HepG2 (cell line): ENCODE measurements around the gene CACNA2D1. TPM values are rescaled to one million over a fixed set of nuclear protein-coding genes. Genes with fewer than 3 reads are reported as not detected.

Experiments
- ATAC-seq: fragments of 200-7000 bp; cut with Tn5 transposase; 3 replicates; pipeline ENCODE4 v1.9.1; 2020; ENCODE audit warnings: mild to moderate bottlenecking, moderate library complexity
- BruUV-seq: library from RNA; stranded (reverse); fragments of 400-500 nt; replicated peaks from 2 replicates; lab custom pipeline; 2021; lab: Mats Ljungman, UMichigan
- CTCF ChIA-PET: fragments of 300-600 bp; formaldehyde crosslinking; extraction: SDS; loops from one replicate; lab custom pipeline; 2021; ENCODE audit warnings: low total read pairs, inconsistent platforms, low intra/inter-chr PET ratio; lab: Yijun Ruan, JAX
- POLR2A ChIA-PET: fragments of 350-600 bp; sonication (Branson Sonifier 250); formaldehyde crosslinking; loops from one replicate; lab custom pipeline; 2020; ENCODE audit warnings: antibody characterized with exemption, inconsistent platforms; lab: Yijun Ruan, JAX
- DNase-seq: peaks from one replicate; pipeline ENCODE4 v3.0.0-alpha.2; 2015; ENCODE audit warnings: low spot score
- FAIRE-seq: peaks from 3 replicates; lab custom pipeline; 2011; peaks lifted over from hg19 to GRCh38; lab: Jason Lieb, UNC
- H2AFZ ChIP-seq: one replicate; pipeline ENCODE4 v1.6.1; 2011; ENCODE audit warnings: low read length, inconsistent platforms
- H3K27ac ChIP-seq: fragments of 300-600 bp; 3 replicates; pipeline ENCODE4 v1.8.0; 2011; ENCODE audit warnings: mixed run types, mild to moderate bottlenecking, mixed read lengths, low read length, inconsistent platforms; ENCODE audit not compliant: insufficient read depth; ENCODE audit errors: extremely low read length
- H3K27me3 ChIP-seq, 2 experiments: fragments of 200-600 bp in 1 of 2; 2 replicates in 1 of 2; 3 replicates in 1 of 2; pipeline versions ENCODE4 v1.6.0 to v1.8.0; 2011; ENCODE audit warnings: low read length in 2 of 2, mild to moderate bottlenecking in 2 of 2, moderate library complexity in 2 of 2, inconsistent platforms in 1 of 2; ENCODE audit not compliant: insufficient read depth in 2 of 2, control insufficient read depth in 1 of 2
- H3K36me3 ChIP-seq, 2 experiments: fragments of 200-600 bp in 1 of 2; replicated peaks in 1 of 2; 2 replicates in 1 of 2; 3 replicates in 1 of 2; pipeline versions ENCODE4 v1.5.1 to v1.8.0; 2011; ENCODE audit warnings: low read length in 2 of 2, inconsistent platforms in 1 of 2; ENCODE audit not compliant: insufficient read depth in 2 of 2, control insufficient read depth in 1 of 2
- H3K4me1 ChIP-seq: 2 replicates; pipeline ENCODE4 v1.5.1; 2012; ENCODE audit warnings: low read length, inconsistent platforms; ENCODE audit not compliant: insufficient read depth
- H3K4me2 ChIP-seq: 2 replicates; pipeline ENCODE4 v1.6.0; 2011; ENCODE audit warnings: low read depth, low read length, inconsistent platforms
- H3K4me3 ChIP-seq, 3 experiments: fragments of 200-600 bp in 1 of 3; sonication (generic), shearing (Covaris generic) in 1 of 3; replicated peaks in 1 of 3; 2 replicates each; pipeline ENCODE4 v1.5.1; 2011 to 2016; ENCODE audit warnings: low read length in 3 of 3, inconsistent platforms in 2 of 3, low read depth in 2 of 3, mild to moderate bottlenecking in 2 of 3, control low read depth in 1 of 3, mixed read lengths in 1 of 3; ENCODE audit not compliant: insufficient read depth in 1 of 3
- H3K79me2 ChIP-seq: one replicate; pipeline ENCODE4 v1.6.1; 2011; ENCODE audit warnings: low read length, inconsistent platforms; ENCODE audit not compliant: insufficient read depth
- H3K9ac ChIP-seq: 2 replicates; pipeline ENCODE4 v1.6.0; 2011; ENCODE audit warnings: mild to moderate bottlenecking, low read depth, low read length, inconsistent platforms; ENCODE audit not compliant: insufficient read depth
- H3K9me3 ChIP-seq: 2 replicates; pipeline ENCODE4 v1.5.1; 2012; ENCODE audit warnings: mild to moderate bottlenecking, low read length
- H4K20me1 ChIP-seq: 2 replicates; pipeline ENCODE4 v1.6.0; 2011; ENCODE audit warnings: inconsistent platforms, mild to moderate bottlenecking, low read length, moderate library complexity; ENCODE audit not compliant: insufficient read depth
- AGO1 ChIP-seq: fragments of 200-400 bp; formaldehyde crosslinking; IDR thresholded peaks from 2 replicates; pipeline ENCODE4 v1.6.1; 2017; ENCODE audit warnings: mild to moderate bottlenecking, low read depth, low read length, moderate library complexity; ENCODE audit not compliant: poor library complexity, severe bottlenecking
- CBFB ChIP-seq: sonication (generic); formaldehyde crosslinking; IDR thresholded peaks from 2 replicates; pipeline ENCODE4 v1.4.0; 2020; ENCODE audit warnings: missing genetic modification reagents
- CHD2 ChIP-seq: IDR thresholded peaks from 2 replicates; pipeline ENCODE4 v1.6.1; 2011; ENCODE audit warnings: low read depth, low read length, improper control_type of control experiment
- HNRNPLL ChIP-seq: fragments of 200-400 bp; formaldehyde crosslinking; IDR thresholded peaks from 2 replicates; pipeline ENCODE4 v1.6.1; 2017; ENCODE audit warnings: mild to moderate bottlenecking, low read depth, low read length; ENCODE audit not compliant: poor library complexity, severe bottlenecking
- MTA3 ChIP-seq: sonication (generic); formaldehyde crosslinking; IDR thresholded peaks from 2 replicates; pipeline ENCODE4 v1.4.0; 2020; ENCODE audit warnings: missing genetic modification reagents
- MXI1 ChIP-seq: IDR thresholded peaks from 3 replicates; pipeline ENCODE4 v1.6.1; 2012; ENCODE audit warnings: low read depth, low read length, inconsistent platforms, borderline replicate concordance
- ZBTB20 ChIP-seq: sonication (generic); formaldehyde crosslinking; IDR thresholded peaks from 2 replicates; pipeline ENCODE4 v1.8.1; 2023; ENCODE audit warnings: missing genetic modification reagents, low read depth, mild to moderate bottlenecking, borderline replicate concordance
- ZEB1 ChIP-seq: IDR thresholded peaks from 2 replicates; pipeline ENCODE4 v1.6.1; 2012; ENCODE audit warnings: mild to moderate bottlenecking, low read depth, inconsistent platforms; ENCODE audit not compliant: insufficient replicate concordance
- ZFP62 ChIP-seq: sonication (generic); formaldehyde crosslinking; IDR thresholded peaks from 2 replicates; pipeline ENCODE4 v1.4.0; 2020; ENCODE audit warnings: missing genetic modification reagents
- ZMAT3 ChIP-seq: sonication (generic); formaldehyde crosslinking; conservative IDR thresholded peaks from 2 replicates; pipeline ENCODE4 v1.7.0; 2021; ENCODE audit warnings: missing genetic modification reagents
- ZNF619 ChIP-seq: sonication (generic); formaldehyde crosslinking; IDR thresholded peaks from 2 replicates; pipeline ENCODE4 v1.4.0; 2020; ENCODE audit warnings: mild to moderate bottlenecking, missing genetic modification reagents
- ZSCAN12 ChIP-seq: sonication (generic); formaldehyde crosslinking; IDR thresholded peaks from 2 replicates; pipeline ENCODE4 v1.9.0; 2021; ENCODE audit warnings: mild to moderate bottlenecking, missing genetic modification reagents
- WGBS: methylation state at CpG from one replicate; pipeline ENCODE4 v1.1.6; 2017; ENCODE audit warnings: low lambda C conversion rate; 5-methylcytosine and 5-hydroxymethylcytosine counted together
- in situ Hi-C: cut with HindIII; loops from 2 replicates; pipeline ENCODE4 v1.10.0; 2017; ENCODE audit warnings: low pct_unique_long_range_greater_than_20kb; ENCODE audit not compliant: extremely low pct_ligation_motif_present
- intact Hi-C: fragments of 100-400 bp; cut with micrococcal nuclease; formaldehyde crosslinking; loops from one replicate; pipeline ENCODE4 v1.10.0; 2022; ENCODE audit not compliant: unreplicated experiment
- polyA plus RNA-seq, 8 experiments: library from polyadenylated mRNA; depleted of rRNA in 3 of 8; stranded (reverse) in 7 of 8; unstranded in 1 of 8; fragments of >200 nt; fragmentation: Illumina TruSeq in 4 of 8; extraction: Trizol in 4 of 8; gene quantifications; 2 replicates each; pipeline versions ENCODE4 v1.2.1 to v1.2.3, GENCODE V29; 2011 to 2016; ENCODE audit warnings: low read depth in 4 of 8, missing spikeins in 1 of 8, mixed read lengths in 1 of 8; ENCODE audit not compliant: insufficient read depth in 1 of 8
- total RNA-seq, 5 experiments: library from RNA; depleted of rRNA; stranded (reverse); fragments of >200 nt; fragmentation: Illumina TruSeq; extraction: Trizol; gene quantifications; 2 replicates each; pipeline ENCODE4 v1.2.3, GENCODE V29; 2016; ENCODE audit warnings: low read depth in 1 of 5
- TF ChIP-seq, protein P1 (sequence below): sonication (generic); formaldehyde crosslinking; IDR thresholded peaks from 2 replicates; pipeline ENCODE4 v1.5.1; 2020; ENCODE audit warnings: missing genetic modification reagents, mild to moderate bottlenecking, borderline replicate concordance
- TF ChIP-seq, protein P2 (sequence below), 2 experiments: fragments of 450-650 bp in 1 of 2; sonication (generic) in 1 of 2; formaldehyde crosslinking; IDR thresholded peaks; 2 replicates each; pipeline versions ENCODE4 v1.5.0 to v1.8.0; 2020 to 2022; ENCODE audit warnings: mild to moderate bottlenecking in 1 of 2, missing genetic modification reagents in 1 of 2

The CACNA2D1 gene
- total and polyA plus RNA-seq, 2 of the 13 experiments (the other 11 are each of a cell fraction or from before 2014, with no cell fraction given): not detected

DNA sequence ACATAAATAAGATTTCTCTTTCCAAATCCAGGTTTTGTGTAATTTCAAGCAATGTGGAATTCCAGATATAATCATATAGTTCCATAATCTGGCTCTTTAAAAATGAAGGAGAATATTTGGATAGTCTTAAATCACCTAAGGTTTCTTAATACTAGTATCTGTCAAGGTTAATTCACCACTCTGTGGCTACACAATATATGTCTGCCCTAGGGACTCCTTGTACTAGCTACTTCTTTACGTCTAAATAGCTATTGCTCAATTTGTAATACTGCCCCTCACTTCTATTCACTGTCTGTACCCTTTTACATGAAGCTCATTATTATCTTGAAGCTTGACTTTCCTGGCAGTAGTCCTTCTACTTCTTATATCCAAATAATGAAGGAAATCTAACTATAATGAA, 47.2 kb downstream of the CACNA2D1 start:
- FAIRE-seq (no peak), ATAC-seq (no peak), DNase-seq (no peak)
- H3K4me3 ChIP-seq: no peak overlapping the region
- in situ Hi-C loops: no loop called here
- intact Hi-C loops: no loop called here
- BruUV-seq: no TSS peak
- TF ChIP-seq CHD2: no peak
- no peak for TF ChIP-seq ZFP62 (CRISPR knock-in tag)
- TF ChIP-seq ZSCAN12 (CRISPR knock-in tag): no peak
- TF ChIP-seq, protein P1, sequence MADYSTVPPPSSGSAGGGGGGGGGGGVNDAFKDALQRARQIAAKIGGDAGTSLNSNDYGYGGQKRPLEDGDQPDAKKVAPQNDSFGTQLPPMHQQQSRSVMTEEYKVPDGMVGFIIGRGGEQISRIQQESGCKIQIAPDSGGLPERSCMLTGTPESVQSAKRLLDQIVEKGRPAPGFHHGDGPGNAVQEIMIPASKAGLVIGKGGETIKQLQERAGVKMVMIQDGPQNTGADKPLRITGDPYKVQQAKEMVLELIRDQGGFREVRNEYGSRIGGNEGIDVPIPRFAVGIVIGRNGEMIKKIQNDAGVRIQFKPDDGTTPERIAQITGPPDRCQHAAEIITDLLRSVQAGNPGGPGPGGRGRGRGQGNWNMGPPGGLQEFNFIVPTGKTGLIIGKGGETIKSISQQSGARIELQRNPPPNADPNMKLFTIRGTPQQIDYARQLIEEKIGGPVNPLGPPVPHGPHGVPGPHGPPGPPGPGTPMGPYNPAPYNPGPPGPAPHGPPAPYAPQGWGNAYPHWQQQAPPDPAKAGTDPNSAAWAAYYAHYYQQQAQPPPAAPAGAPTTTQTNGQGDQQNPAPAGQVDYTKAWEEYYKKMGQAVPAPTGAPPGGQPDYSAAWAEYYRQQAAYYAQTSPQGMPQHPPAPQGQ (CRISPR knock-in tag): no peak
- TF ChIP-seq ZEB1: no peak
- TF ChIP-seq ZNF619: no peak
- no peak for TF ChIP-seq HNRNPLL
- no peak for TF ChIP-seq MXI1
- TF ChIP-seq CBFB (CRISPR knock-in tag): no peak
- no peak for TF ChIP-seq ZMAT3 (CRISPR knock-in tag)
- TF ChIP-seq AGO1: no peak
- TF ChIP-seq MTA3 (CRISPR knock-in tag): no peak
- TF ChIP-seq, protein P2, sequence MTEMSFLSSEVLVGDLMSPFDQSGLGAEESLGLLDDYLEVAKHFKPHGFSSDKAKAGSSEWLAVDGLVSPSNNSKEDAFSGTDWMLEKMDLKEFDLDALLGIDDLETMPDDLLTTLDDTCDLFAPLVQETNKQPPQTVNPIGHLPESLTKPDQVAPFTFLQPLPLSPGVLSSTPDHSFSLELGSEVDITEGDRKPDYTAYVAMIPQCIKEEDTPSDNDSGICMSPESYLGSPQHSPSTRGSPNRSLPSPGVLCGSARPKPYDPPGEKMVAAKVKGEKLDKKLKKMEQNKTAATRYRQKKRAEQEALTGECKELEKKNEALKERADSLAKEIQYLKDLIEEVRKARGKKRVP (CRISPR knock-in tag; IDR thresholded peaks at IDR 0.05): no peak
- no peak for TF ChIP-seq ZBTB20
- H2AFZ ChIP-seq: no peak overlapping the region
- WGBS: 15% methylated on average over 1 of the region's 1 CpG
- no peaks in the 10 kb centered on the region for H3K9me3 ChIP-seq
- no peaks in the 10 kb centered on the region for H3K36me3 ChIP-seq
- H3K79me2 ChIP-seq: no peaks in the 10 kb centered on the region
- no peaks in the 10 kb centered on the region for H4K20me1 ChIP-seq
- ChIA-PET POLR2A (no interaction called here), CTCF (no interaction called here)
- H3K4me1 ChIP-seq: no peaks in the 10 kb centered on the region
- H3K27ac ChIP-seq: no peak overlapping the region
- no peaks in the 10 kb centered on the region for H3K27me3 ChIP-seq
- no peak overlapping the region for H3K4me2 ChIP-seq
- H3K9ac ChIP-seq: no peak overlapping the region
